GM12865 (cell line): ENCODE data around the gene STX17.

Source experiments
- DNase-seq: peaks from one replicate; pipeline ENCODE4 v3.0.0; 2010; ENCODE audit warnings: low read depth
- H3K4me3 ChIP-seq: 2 replicates; pipeline ENCODE4 v1.5.1; 2011; ENCODE audit warnings: mild to moderate bottlenecking, low read depth, low read length, control low read depth
- CTCF ChIP-seq: IDR thresholded peaks from 2 replicates; pipeline ENCODE4 v1.5.1; 2011; ENCODE audit warnings: low read length, control low read depth, low read depth, inconsistent platforms; ENCODE audit not compliant: insufficient read depth; ENCODE audit errors: missing control alignments

STX17 gene

GRCh38 chr9:99903393-99903792 is 3.1 kb upstream of the STX17 start:
- no peak for TF ChIP-seq CTCF
- DNase-seq, result no peak
- H3K4me3 ChIP-seq, result no peak overlapping the region

- H3K4me3 ChIP-seq, result peak overlapping the region; percentile 66
- no peak for TF ChIP-seq CTCF
- DNase-seq, result no peak
Measured at GRCh38 chr9:99905833-99906402, 536 bp upstream of the STX17 start.

GRCh38 chr9:99907208-99907532 is 716 bp downstream of the STX17 start:
- DNase-seq, result no peak
- H3K4me3 ChIP-seq, result peak overlapping the region; percentile 66
- no peak for TF ChIP-seq CTCF

GRCh38 chr9:99911600-99911999 is 5.1 kb downstream of the STX17 start:
- DNase-seq, result no peak
- TF ChIP-seq CTCF, result no peak

GRCh38 chr9:99916650-99917049 is 10.2 kb downstream of the STX17 start:
- DNase-seq, result no peak
- no peak for TF ChIP-seq CTCF
- no peak overlapping the region for H3K4me3 ChIP-seq

More at GRCh38 chr9:99911600-99911999, 5.1 kb downstream of the STX17 start:
- H3K4me3 ChIP-seq, result no peak overlapping the region

GRCh38 chr9:99918134-99918533 is 11.7 kb downstream of the STX17 start:
- no peak for TF ChIP-seq CTCF
- no peak overlapping the region for H3K4me3 ChIP-seq
- DNase-seq, result no peak

GRCh38 chr9:99919930-99920329 is 13.5 kb downstream of the STX17 start:
- TF ChIP-seq CTCF, result no peak
- DNase-seq, result no peak
- no peak overlapping the region for H3K4me3 ChIP-seq
